Gastroesophageal sphincter (tissue), 3 donors: Measurements from ENCODE around the gene CFDP1.

ENCODE experiments used
- POLR2A ChIP-seq, 2 donors: fragments of 450-650 bp; IDR thresholded peaks; one replicate each; pipeline ENCODE4 v1.6.1; 2017; ENCODE audit warnings: antibody characterized with exemption in 2 of 2, mild to moderate bottlenecking in 2 of 2, moderate library complexity in 1 of 2
- POLR2AphosphoS5 ChIP-seq: sonication (generic); formaldehyde crosslinking; IDR thresholded peaks from one replicate; pipeline ENCODE4 v1.6.1; 2017; ENCODE audit warnings: antibody characterized with exemption
- TF ChIP-seq, protein P1 (sequence below), 4 experiments: fragments of 200-600 bp in 2 of 4; fragments of 450-650 bp in 2 of 4; sonication (generic) in 1 of 4; IDR thresholded peaks; one replicate each; pipeline ENCODE4 v1.5.1; 2017 to 2019; ENCODE audit warnings: antibody characterized with exemption in 4 of 4, mild to moderate bottlenecking in 2 of 4, moderate library complexity in 2 of 4

DNA sequence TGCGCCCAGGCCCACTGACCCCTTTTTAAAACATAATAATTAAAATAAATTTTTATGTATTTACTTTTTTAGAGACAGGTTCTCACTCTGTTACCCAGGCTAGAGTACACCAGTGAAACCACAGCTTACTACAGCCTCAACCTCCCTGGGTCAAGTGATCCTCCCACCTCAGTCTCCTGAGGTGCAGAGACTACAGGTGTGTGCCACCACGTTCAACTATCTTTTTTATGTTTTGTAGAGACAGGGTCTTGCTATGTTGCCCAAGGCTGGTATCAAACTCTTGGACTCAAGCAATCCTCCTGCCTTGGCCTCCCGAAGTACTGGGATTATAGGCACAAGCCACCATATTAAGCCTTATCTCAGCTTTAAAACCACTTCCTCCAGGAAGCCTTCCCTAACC is 125.8 kb downstream of the CFDP1 start:
- TF ChIP-seq, protein P1, sequence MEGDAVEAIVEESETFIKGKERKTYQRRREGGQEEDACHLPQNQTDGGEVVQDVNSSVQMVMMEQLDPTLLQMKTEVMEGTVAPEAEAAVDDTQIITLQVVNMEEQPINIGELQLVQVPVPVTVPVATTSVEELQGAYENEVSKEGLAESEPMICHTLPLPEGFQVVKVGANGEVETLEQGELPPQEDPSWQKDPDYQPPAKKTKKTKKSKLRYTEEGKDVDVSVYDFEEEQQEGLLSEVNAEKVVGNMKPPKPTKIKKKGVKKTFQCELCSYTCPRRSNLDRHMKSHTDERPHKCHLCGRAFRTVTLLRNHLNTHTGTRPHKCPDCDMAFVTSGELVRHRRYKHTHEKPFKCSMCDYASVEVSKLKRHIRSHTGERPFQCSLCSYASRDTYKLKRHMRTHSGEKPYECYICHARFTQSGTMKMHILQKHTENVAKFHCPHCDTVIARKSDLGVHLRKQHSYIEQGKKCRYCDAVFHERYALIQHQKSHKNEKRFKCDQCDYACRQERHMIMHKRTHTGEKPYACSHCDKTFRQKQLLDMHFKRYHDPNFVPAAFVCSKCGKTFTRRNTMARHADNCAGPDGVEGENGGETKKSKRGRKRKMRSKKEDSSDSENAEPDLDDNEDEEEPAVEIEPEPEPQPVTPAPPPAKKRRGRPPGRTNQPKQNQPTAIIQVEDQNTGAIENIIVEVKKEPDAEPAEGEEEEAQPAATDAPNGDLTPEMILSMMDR (IDR thresholded peaks at IDR 0.05), result no peak
- TF ChIP-seq POLR2A (IDR thresholded peaks at IDR 0.05) (no peak), POLR2AphosphoS5 (no peak)
